ENCODE data around the gene SLC23A2. TPM values are rescaled to one million over a fixed set of nuclear protein-coding genes. Genes with fewer than 3 reads are reported as not detected.
"Not testable (repeated sequence)": the region's sequence is repeated elsewhere in the genome, so short reads cannot be mapped to it uniquely, and the experiment has no call there.

SLC23A2 gene
- total RNA-seq, 1 donor from 2014 or later = 27.1 TPM

GRCh38 chr20:4883546-4883945 lies 117.8 kb downstream of the SLC23A2 start:
- Mint-ChIP-seq H3K27ac (ENCODE audit: unreplicated experiment) (no peak overlapping the region), H3K9me3 (no peaks in the 10 kb centered on the region), H3K4me3 (no peak overlapping the region), H3K4me1 (peaks cover 22% of the 10 kb centered on the region), H3K36me3 (ENCODE audit: low read depth) (peaks cover 8% of the 10 kb centered on the region), H3K27me3 (ENCODE audit: low read depth) (no peaks in the 10 kb centered on the region)
- no peak for TF ChIP-seq CTCF (conservative IDR thresholded peaks at IDR 0.05)
- no peak for DNase-seq (ENCODE audit: low read depth, low spot score)

- H3K4me3 Mint-ChIP-seq = no peak overlapping the region
- DNase-seq (ENCODE audit: low read depth, low spot score) = no peak
- H3K27me3 Mint-ChIP-seq (ENCODE audit: low read depth) = no peaks in the 10 kb centered on the region
- peaks cover 8% of the 10 kb centered on the region for H3K36me3 Mint-ChIP-seq (ENCODE audit: low read depth)
- peaks cover 22% of the 10 kb centered on the region for H3K4me1 Mint-ChIP-seq
- no peaks in the 10 kb centered on the region for H3K9me3 Mint-ChIP-seq
- no peak overlapping the region for H3K27ac Mint-ChIP-seq (ENCODE audit: unreplicated experiment)
- no peak for TF ChIP-seq CTCF (conservative IDR thresholded peaks at IDR 0.05)
Observed at GRCh38 chr20:4883051-4883450, 118.3 kb downstream of the SLC23A2 start.

- DNase-seq (ENCODE audit: low read depth, low spot score) = no peak
- Mint-ChIP-seq H3K27ac (ENCODE audit: unreplicated experiment) (peak overlapping the region; percentile 81), H3K36me3 (ENCODE audit: low read depth) (peaks cover 8% of the 10 kb centered on the region), H3K27me3 (ENCODE audit: low read depth) (no peaks in the 10 kb centered on the region), H3K4me3 (no peak overlapping the region), H3K4me1 (peaks cover 22% of the 10 kb centered on the region), H3K9me3 (no peaks in the 10 kb centered on the region)
- no peak for TF ChIP-seq CTCF (conservative IDR thresholded peaks at IDR 0.05)
Observed at GRCh38 chr20:4881006-4881730, 120.1 kb downstream of the SLC23A2 start.

GRCh38 chr20:4880051-4880450 lies 121.3 kb downstream of the SLC23A2 start:
- peak overlapping the region; percentile 1 for H3K27ac Mint-ChIP-seq (ENCODE audit: unreplicated experiment)
- H3K4me3 Mint-ChIP-seq = no peak overlapping the region
- peaks cover 8% of the 10 kb centered on the region for H3K36me3 Mint-ChIP-seq (ENCODE audit: low read depth)
- no peak for TF ChIP-seq CTCF (conservative IDR thresholded peaks at IDR 0.05)
- H3K4me1 Mint-ChIP-seq = peaks cover 22% of the 10 kb centered on the region
- no peaks in the 10 kb centered on the region for H3K9me3 Mint-ChIP-seq
- DNase-seq (ENCODE audit: low read depth, low spot score) = peak; percentile 9
- no peaks in the 10 kb centered on the region for H3K27me3 Mint-ChIP-seq (ENCODE audit: low read depth)

- not testable (repeated sequence) for DNase-seq (ENCODE audit: low read depth, low spot score); H3K27me3 Mint-ChIP-seq (ENCODE audit: low read depth); H3K36me3 Mint-ChIP-seq (ENCODE audit: low read depth); H3K9me3 Mint-ChIP-seq; H3K4me3 Mint-ChIP-seq; H3K27ac Mint-ChIP-seq (ENCODE audit: unreplicated experiment)
- H3K4me1 Mint-ChIP-seq = peaks cover 22% of the 10 kb centered on the region
Observed at GRCh38 chr20:4878099-4878498, 123.2 kb downstream of the SLC23A2 start.

- Mint-ChIP-seq H3K9me3 (no peaks in the 10 kb centered on the region), H3K27ac (ENCODE audit: unreplicated experiment) (no peak overlapping the region), H3K4me3 (no peak overlapping the region), H3K27me3 (ENCODE audit: low read depth) (no peaks in the 10 kb centered on the region), H3K36me3 (ENCODE audit: low read depth) (peaks cover 11% of the 10 kb centered on the region), H3K4me1 (peaks cover 22% of the 10 kb centered on the region)
- no peak for DNase-seq (ENCODE audit: low read depth, low spot score)
- TF ChIP-seq CTCF (conservative IDR thresholded peaks at IDR 0.05) = no peak
Observed at GRCh38 chr20:4876731-4877130, 124.6 kb downstream of the SLC23A2 start.

All from neural crest cell (in vitro differentiated cells).